ENCODE data around the gene STARD8.

The STARD8 gene

DNA sequence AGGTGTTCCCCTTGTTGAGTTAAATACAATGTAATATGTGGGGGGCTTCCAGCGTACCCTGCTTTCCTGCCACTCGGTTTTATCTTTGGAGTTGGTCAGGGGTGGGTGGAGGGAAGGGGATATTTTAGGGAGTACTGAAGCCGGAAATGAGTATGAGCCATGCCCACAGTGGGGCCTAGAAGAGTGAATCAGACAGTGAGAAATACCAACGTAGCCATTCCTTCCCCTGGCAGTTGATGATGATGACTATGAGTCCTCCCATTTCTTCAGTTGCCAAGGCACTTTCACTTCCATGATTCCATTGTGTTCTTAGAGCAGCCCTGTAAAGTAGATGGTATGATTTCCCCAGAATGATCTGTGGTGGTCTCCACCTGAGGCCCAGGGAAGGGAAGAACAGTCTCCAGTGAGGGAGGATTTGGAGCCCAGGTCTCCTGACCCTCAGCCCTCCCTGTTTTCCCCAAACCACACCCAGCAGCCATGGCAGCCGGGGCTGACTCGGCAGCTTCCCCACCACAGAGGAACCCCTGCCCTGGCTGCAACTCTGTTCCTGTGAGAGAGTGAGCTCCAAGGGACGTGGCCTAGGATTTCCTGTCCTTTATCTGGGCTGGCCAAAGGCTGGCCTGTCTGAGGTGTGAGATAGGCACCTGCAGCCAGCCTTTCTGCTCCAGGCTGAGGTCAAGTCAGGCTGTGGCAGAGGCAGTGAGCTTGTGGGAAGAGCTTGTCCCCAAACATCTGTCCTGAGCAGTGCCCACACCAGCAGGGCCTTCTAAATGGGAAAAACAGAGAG lies 52.7 kb downstream of the STARD8 start:
- H3K4me3 Mint-ChIP-seq: no peak overlapping the region
- no peaks in the 10 kb centered on the region for H3K4me1 Mint-ChIP-seq (ENCODE audit: low read depth in 2 of 2)
- peak overlapping the region in 1 of 2 donors; percentile 53 for H3K27ac Mint-ChIP-seq
- H3K9me3 Mint-ChIP-seq: no peaks in the 10 kb centered on the region
- H3K27me3 Mint-ChIP-seq: peaks cover 0 to 41% of the 10 kb centered on the region in 2 donors
- ATAC-seq (replicated peaks): no peak
- H3K36me3 Mint-ChIP-seq (ENCODE audit: insufficient read depth): no peaks in the 10 kb centered on the region
- DNase-seq: no peak

GRCh38 chrX:68703369-68703768 lies 55.9 kb downstream of the STARD8 start:
- no peaks in the 10 kb centered on the region for H3K4me1 Mint-ChIP-seq (ENCODE audit: low read depth in 2 of 2)
- no peak for DNase-seq
- ATAC-seq (replicated peaks): no peak
- no peaks in the 10 kb centered on the region for H3K9me3 Mint-ChIP-seq
- H3K36me3 Mint-ChIP-seq (ENCODE audit: insufficient read depth): no peaks in the 10 kb centered on the region
- no peak overlapping the region for H3K27ac Mint-ChIP-seq
- H3K4me3 Mint-ChIP-seq: no peak overlapping the region
- peaks cover 0 to 17% of the 10 kb centered on the region in 2 donors for H3K27me3 Mint-ChIP-seq

- H3K27me3 Mint-ChIP-seq: peaks cover 0 to 17% of the 10 kb centered on the region in 2 donors
- no peaks in the 10 kb centered on the region for H3K4me1 Mint-ChIP-seq (ENCODE audit: low read depth in 2 of 2)
- ATAC-seq (replicated peaks) (no peak), DNase-seq (no peak)
- H3K9me3 Mint-ChIP-seq: no peaks in the 10 kb centered on the region
- H3K36me3 Mint-ChIP-seq (ENCODE audit: insufficient read depth): no peaks in the 10 kb centered on the region
- H3K27ac Mint-ChIP-seq: peak overlapping the region in 1 of 2 donors; percentile 78
- no peak overlapping the region for H3K4me3 Mint-ChIP-seq
These were observed 56.4 kb downstream of the STARD8 start for GRCh38 chrX:68703846-68704245.

- ATAC-seq (replicated peaks) (no peak), DNase-seq (no peak)
- Mint-ChIP-seq H3K4me1 (ENCODE audit: low read depth in 2 of 2) (no peaks in the 10 kb centered on the region), H3K9me3 (no peaks in the 10 kb centered on the region), H3K4me3 (no peak overlapping the region), H3K36me3 (ENCODE audit: insufficient read depth) (no peaks in the 10 kb centered on the region), H3K27ac (no peak overlapping the region), H3K27me3 (peaks cover 0 to 6% of the 10 kb centered on the region in 2 donors)
These were observed 58.5 kb downstream of the STARD8 start for GRCh38 chrX:68705986-68706385.

DNA sequence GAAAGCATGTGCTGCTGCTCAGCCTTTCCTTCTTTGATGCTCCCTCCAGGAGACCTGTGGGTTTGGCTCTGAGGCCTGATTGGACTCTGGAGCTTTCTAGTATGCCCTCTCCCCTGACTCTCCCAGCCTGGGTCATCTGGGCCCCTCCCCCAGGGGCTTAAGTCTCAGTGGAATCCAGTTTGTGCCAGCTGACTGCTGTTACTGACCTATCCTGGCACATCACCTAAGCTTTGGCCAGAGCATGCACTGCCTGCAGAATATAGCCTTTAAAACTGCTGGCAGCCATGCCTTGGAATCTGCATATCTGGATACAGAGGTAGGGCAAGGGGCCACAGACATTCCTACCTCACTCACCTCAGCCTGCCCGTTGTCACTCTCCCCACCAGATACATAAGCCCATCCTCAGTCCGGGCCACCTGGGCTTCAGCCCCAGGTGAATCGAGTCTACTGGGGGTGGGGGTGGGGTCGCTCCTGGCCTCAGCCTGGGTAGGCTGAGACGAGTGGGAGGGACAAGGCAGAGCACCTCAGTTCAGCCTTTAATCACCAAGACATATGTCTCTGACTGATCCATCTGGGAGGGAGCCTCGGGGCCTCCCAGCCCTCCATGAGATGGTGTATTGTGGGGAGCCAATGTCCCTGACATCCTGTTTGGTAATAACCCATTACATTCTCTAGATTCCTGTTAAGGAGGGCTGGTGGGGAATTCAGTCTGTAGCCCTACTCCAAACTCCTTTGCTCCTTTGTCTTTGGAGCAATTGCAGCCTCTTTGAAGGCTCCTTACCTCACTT lies 61.2 kb downstream of the STARD8 start:
- H3K27ac Mint-ChIP-seq: no peak overlapping the region
- H3K4me1 Mint-ChIP-seq (ENCODE audit: low read depth in 2 of 2): no peaks in the 10 kb centered on the region
- no peaks in the 10 kb centered on the region for H3K9me3 Mint-ChIP-seq
- ATAC-seq (replicated peaks) (no peak), DNase-seq (no peak)
- H3K27me3 Mint-ChIP-seq: no peaks in the 10 kb centered on the region
- H3K4me3 Mint-ChIP-seq: no peak overlapping the region
- H3K36me3 Mint-ChIP-seq (ENCODE audit: insufficient read depth): no peaks in the 10 kb centered on the region

GRCh38 chrX:68710870-68711576 lies 63.6 kb downstream of the STARD8 start:
- DNase-seq (no peak), ATAC-seq (replicated peaks) (no peak)
- Mint-ChIP-seq H3K4me3 (no peak overlapping the region), H3K36me3 (ENCODE audit: insufficient read depth) (no peaks in the 10 kb centered on the region), H3K27ac (no peak overlapping the region), H3K4me1 (ENCODE audit: low read depth in 2 of 2) (no peaks in the 10 kb centered on the region), H3K9me3 (no peaks in the 10 kb centered on the region), H3K27me3 (no peaks in the 10 kb centered on the region)

DNA sequence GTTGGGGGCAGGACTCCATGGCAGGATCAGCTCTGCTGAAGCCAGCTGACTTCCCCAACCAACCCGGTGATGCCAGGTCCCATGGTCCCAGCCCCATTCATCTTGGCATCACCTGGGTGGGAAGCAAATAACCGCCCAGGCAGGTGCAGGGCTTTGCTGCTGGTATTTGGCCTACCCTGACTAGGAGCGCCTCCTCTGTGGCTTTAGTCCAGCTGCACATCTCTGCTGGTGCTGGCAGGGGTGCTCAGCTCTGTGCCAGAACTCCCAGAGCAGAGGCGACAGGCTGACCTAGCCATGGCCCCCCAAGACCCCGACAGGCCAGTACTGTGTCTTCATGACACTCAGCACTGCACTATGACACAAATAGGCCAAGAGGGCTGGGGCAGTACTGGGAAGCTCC lies 64.4 kb downstream of the STARD8 start:
- no peak overlapping the region for H3K27ac Mint-ChIP-seq

GRCh38 chrX:68714856-68715255 lies 67.4 kb downstream of the STARD8 start:
- no peak for DNase-seq
- Mint-ChIP-seq H3K4me1 (ENCODE audit: low read depth in 2 of 2) (no peaks in the 10 kb centered on the region), H3K36me3 (ENCODE audit: insufficient read depth) (no peaks in the 10 kb centered on the region), H3K27me3 (no peaks in the 10 kb centered on the region), H3K9me3 (no peaks in the 10 kb centered on the region), H3K27ac (no peak overlapping the region), H3K4me3 (no peak overlapping the region)
- no peak for ATAC-seq (replicated peaks)

More for the DNA sequence above, 64.4 kb downstream of the STARD8 start:
- Mint-ChIP-seq H3K4me1 (ENCODE audit: low read depth in 2 of 2) (no peaks in the 10 kb centered on the region), H3K4me3 (no peak overlapping the region), H3K36me3 (ENCODE audit: insufficient read depth) (no peaks in the 10 kb centered on the region), H3K9me3 (no peaks in the 10 kb centered on the region), H3K27me3 (no peaks in the 10 kb centered on the region)
- ATAC-seq (replicated peaks) (no peak), DNase-seq (no peak)

DNA sequence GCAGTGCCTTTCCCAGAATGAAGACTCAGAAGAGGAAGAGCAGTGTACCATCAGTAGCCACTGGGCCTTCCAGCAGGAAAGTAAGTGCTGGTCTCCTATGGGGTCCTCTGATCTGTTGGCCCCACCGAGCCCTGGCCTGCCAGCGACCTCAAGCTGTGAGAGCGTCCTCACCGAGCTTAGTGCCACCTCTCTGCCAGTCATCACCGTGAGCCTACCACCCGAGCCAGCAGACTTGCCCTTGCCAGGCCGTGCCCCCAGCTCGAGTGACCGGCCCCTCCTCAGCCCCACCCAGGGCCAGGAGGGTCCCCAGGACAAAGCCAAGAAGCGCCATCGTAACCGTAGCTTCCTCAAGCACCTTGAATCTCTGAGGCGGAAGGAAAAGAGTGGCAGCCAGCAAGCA lies 69.7 kb downstream of the STARD8 start:
- no peaks in the 10 kb centered on the region for H3K9me3 Mint-ChIP-seq
- H3K27me3 Mint-ChIP-seq: no peaks in the 10 kb centered on the region
- H3K4me3 Mint-ChIP-seq: no peak overlapping the region
- no peaks in the 10 kb centered on the region for H3K4me1 Mint-ChIP-seq (ENCODE audit: low read depth in 2 of 2)
- H3K36me3 Mint-ChIP-seq (ENCODE audit: insufficient read depth): no peaks in the 10 kb centered on the region
- DNase-seq: no peak
- H3K27ac Mint-ChIP-seq: no peak overlapping the region
- no peak for ATAC-seq (replicated peaks)

DNA sequence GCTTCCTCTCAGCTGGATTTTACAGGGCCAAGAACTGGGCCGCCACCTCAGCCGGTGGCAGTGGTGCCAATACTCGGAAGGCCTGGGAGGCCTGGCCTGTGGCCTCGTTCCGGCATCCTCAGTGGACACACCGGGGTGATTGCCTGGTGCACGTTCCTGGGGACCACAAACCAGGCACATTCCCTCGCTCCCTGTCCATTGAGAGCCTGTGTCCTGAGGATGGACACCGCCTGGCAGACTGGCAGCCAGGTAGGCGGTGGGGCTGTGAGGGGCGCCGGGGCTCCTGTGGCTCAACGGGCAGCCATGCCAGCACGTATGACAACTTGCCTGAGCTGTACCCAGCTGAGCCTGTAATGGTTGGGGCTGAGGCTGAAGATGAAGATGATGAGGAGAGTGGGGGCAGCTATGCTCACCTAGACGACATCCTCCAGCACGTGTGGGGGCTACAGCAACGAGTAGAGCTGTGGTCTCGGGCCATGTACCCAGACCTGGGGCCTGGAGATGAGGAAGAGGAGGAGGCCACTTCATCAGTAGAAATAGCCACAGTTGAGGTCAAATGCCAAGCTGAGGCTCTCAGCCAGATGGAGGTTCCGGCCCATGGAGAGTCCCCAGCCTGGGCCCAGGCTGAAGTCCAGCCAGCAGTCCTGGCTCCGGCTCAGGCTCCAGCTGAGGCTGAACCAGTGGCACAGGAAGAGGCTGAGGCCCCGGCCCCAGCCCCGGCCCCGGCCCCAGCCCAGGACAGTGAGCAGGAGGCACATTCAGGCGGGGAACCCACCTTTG lies 70.4 kb downstream of the STARD8 start:
- DNase-seq (no peak), ATAC-seq (replicated peaks) (no peak)

DNA sequence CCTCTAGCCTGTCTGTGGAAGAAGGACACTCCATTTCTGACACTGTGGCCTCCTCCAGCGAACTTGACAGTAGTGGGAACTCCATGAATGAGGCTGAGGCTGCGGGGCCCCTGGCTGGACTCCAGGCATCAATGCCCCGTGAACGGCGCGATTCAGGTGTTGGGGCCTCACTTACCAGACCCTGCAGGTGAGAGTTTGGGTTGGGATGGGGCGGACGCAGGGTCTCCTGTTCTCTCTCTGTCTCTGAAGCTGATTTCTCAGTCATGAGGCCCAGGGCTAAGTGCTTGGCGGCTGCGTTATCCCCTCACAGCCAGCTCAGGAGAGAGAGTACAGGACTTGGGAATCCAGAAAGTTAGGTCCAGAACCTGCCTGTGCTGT lies 71.0 kb downstream of the STARD8 start:
- Mint-ChIP-seq H3K27me3 (no peaks in the 10 kb centered on the region), H3K36me3 (ENCODE audit: insufficient read depth) (no peaks in the 10 kb centered on the region), H3K4me3 (no peak overlapping the region), H3K9me3 (no peaks in the 10 kb centered on the region), H3K27ac (no peak overlapping the region), H3K4me1 (ENCODE audit: low read depth in 2 of 2) (no peaks in the 10 kb centered on the region)
- ATAC-seq (replicated peaks) (no peak), DNase-seq (no peak)

More for the DNA sequence above, 70.4 kb downstream of the STARD8 start:
- H3K27ac Mint-ChIP-seq: no peak overlapping the region
- no peaks in the 10 kb centered on the region for H3K36me3 Mint-ChIP-seq (ENCODE audit: insufficient read depth)
- no peaks in the 10 kb centered on the region for H3K9me3 Mint-ChIP-seq
- no peaks in the 10 kb centered on the region for H3K4me1 Mint-ChIP-seq (ENCODE audit: low read depth in 2 of 2)
- H3K27me3 Mint-ChIP-seq: no peaks in the 10 kb centered on the region
- no peak overlapping the region for H3K4me3 Mint-ChIP-seq

GRCh38 chrX:68719181-68719903 lies 71.9 kb downstream of the STARD8 start:
- H3K4me3 Mint-ChIP-seq: no peak overlapping the region
- H3K27me3 Mint-ChIP-seq: no peaks in the 10 kb centered on the region
- no peak for DNase-seq
- H3K4me1 Mint-ChIP-seq (ENCODE audit: low read depth in 2 of 2): no peaks in the 10 kb centered on the region
- ATAC-seq (replicated peaks): no peak
- no peaks in the 10 kb centered on the region for H3K9me3 Mint-ChIP-seq
- H3K27ac Mint-ChIP-seq: no peak overlapping the region
- H3K36me3 Mint-ChIP-seq (ENCODE audit: insufficient read depth): peaks cover 3% of the 10 kb centered on the region
